BJ (cell line): ENCODE results near the gene HMMR. TPM values are rescaled to one million over a fixed set of nuclear protein-coding genes. Genes with fewer than 3 reads are reported as not detected.
"Not testable (repeated sequence)": the region's sequence is repeated elsewhere in the genome, so short reads cannot be mapped to it uniquely, and the experiment has no call there.

Experiments
- CTCF ChIA-PET: fragments of 350-600 bp; formaldehyde crosslinking; extraction: SDS; loops from one replicate; lab custom pipeline; 2021; ENCODE audit warnings: antibody characterized with exemption, inconsistent platforms; lab: Yijun Ruan, JAX
- POLR2A ChIA-PET: fragments of 300-600 bp; sonication (Branson Sonifier 250); formaldehyde crosslinking; extraction: SDS; loops from one replicate; lab custom pipeline; 2021; ENCODE audit warnings: antibody characterized with exemption; lab: Charles Lee
- DNase-seq: peaks from one replicate; pipeline ENCODE4 v3.0.0-alpha.2; 2011; ENCODE audit warnings: low read depth
- H3K27me3 ChIP-seq: 2 replicates; pipeline ENCODE4 v1.6.0; 2011; ENCODE audit warnings: low read length; ENCODE audit not compliant: control insufficient read depth, insufficient read depth
- H3K36me3 ChIP-seq: 2 replicates; pipeline ENCODE4 v1.5.1; 2011; ENCODE audit warnings: low read length; ENCODE audit not compliant: control insufficient read depth, insufficient read depth
- H3K4me3 ChIP-seq: 2 replicates; pipeline ENCODE4 v1.5.1; 2011; ENCODE audit warnings: low read depth, mild to moderate bottlenecking, control low read depth, low read length
- CTCF ChIP-seq: IDR thresholded peaks from 2 replicates; pipeline ENCODE4 v1.5.1; 2011; ENCODE audit warnings: low read depth, mild to moderate bottlenecking, control low read depth, inconsistent platforms, low read length, moderate library complexity; ENCODE audit not compliant: insufficient read depth
- polyA plus RNA-seq: library from polyadenylated mRNA; depleted of rRNA; stranded (reverse); fragments of >200 nt; gene quantifications from 2 replicates; pipeline ENCODE4 v1.2.3, GENCODE V29; 2011; rRNA removed
- small RNA-seq: library from RNA; depleted of rRNA; stranded (forward); fragments of <200 nt; gene quantifications from one replicate; pipeline ENCODE3, GENCODE V24; 2012; ENCODE audit warnings: low replicate concordance, low read depth; ENCODE audit not compliant: insufficient read length

HMMR gene
- polyA plus RNA-seq, 1 experiment, result 5.4 TPM

- ChIA-PET CTCF (no interaction called here), POLR2A (no interaction called here)
- no peak overlapping the region for H3K4me3 ChIP-seq
- no peak for DNase-seq
- TF ChIP-seq CTCF, result no peak
- no peaks in the 10 kb centered on the region for H3K36me3 ChIP-seq
- peaks cover 3% of the 10 kb centered on the region; the same call in 1 of the 2 replicates for H3K27me3 ChIP-seq
These were observed 72.8 kb downstream of the HMMR start for GRCh38 chr5:163533223-163533622.

- POLR2A ChIA-PET, result no interaction called here
- TF ChIP-seq CTCF, result no peak
- CTCF ChIA-PET, result no interaction called here
- no peaks in the 10 kb centered on the region for H3K36me3 ChIP-seq
- no peak overlapping the region for H3K4me3 ChIP-seq
- peaks cover 3% of the 10 kb centered on the region; the same call in 1 of the 2 replicates for H3K27me3 ChIP-seq
- no peak for DNase-seq
These were observed 74.2 kb downstream of the HMMR start for GRCh38 chr5:163534492-163535094.

GRCh38 chr5:163535290-163535689 lies 74.9 kb downstream of the HMMR start:
- ChIA-PET CTCF (no interaction called here), POLR2A (no interaction called here)
- Histone ChIP-seq H3K4me3 (no peak overlapping the region), H3K27me3 (peaks cover 3% of the 10 kb centered on the region; the same call in 1 of the 2 replicates), H3K36me3 (no peaks in the 10 kb centered on the region)
- no peak for TF ChIP-seq CTCF
- no peak for DNase-seq

- DNase-seq, CTCF ChIA-PET, H3K27me3 ChIP-seq, H3K4me3 ChIP-seq, H3K36me3 ChIP-seq, POLR2A ChIA-PET: not testable (repeated sequence)
These were observed 76.0 kb downstream of the HMMR start for GRCh38 chr5:163536442-163536841.

GRCh38 chr5:163540696-163541095 lies 80.3 kb downstream of the HMMR start:
- H3K27me3 ChIP-seq, result no peaks in the 10 kb centered on the region
- ChIA-PET POLR2A (no interaction called here), CTCF (no interaction called here)
- no peak for DNase-seq
- no peak overlapping the region for H3K4me3 ChIP-seq
- H3K36me3 ChIP-seq, result no peaks in the 10 kb centered on the region
- TF ChIP-seq CTCF, result no peak

Small RNA genes within 50 kb of the gene (small RNA-seq; reads per million reads assigned to genes)
- gene AC008723.1, result not detected

Other genes with a start within 250 kb of the HMMR start
- 74.2 and 125 TPM in 2 replicates for gene CCNG1, start 23.0 kb upstream of the HMMR start, polyA plus RNA-seq
- 2.5 and 6.2 TPM in 2 replicates for gene NUDCD2, start 530 bp upstream of the HMMR start, polyA plus RNA-seq
- gene MAT2B, start 45.0 kb downstream of the HMMR start, polyA plus RNA-seq, result 23.5 and 40.3 TPM in 2 replicates